GM23248 (cell line): ENCODE data around the gene CACNA2D1.

Source experiments
- EZH2 ChIP-seq: fragments of 200-600 bp; sonication (generic); IDR thresholded peaks from 2 replicates; pipeline ENCODE4 v1.6.1; 2018; ENCODE audit warnings: antibody characterized with exemption, mild to moderate bottlenecking; ENCODE audit not compliant: insufficient read depth, poor library complexity, severe bottlenecking
- EZH2phosphoT487 ChIP-seq: fragments of 200-600 bp; sonication (generic); IDR thresholded peaks from 2 replicates; pipeline ENCODE4 v1.6.1; 2018; ENCODE audit warnings: antibody characterized with exemption, moderate library complexity, mild to moderate bottlenecking, low read depth; ENCODE audit not compliant: insufficient read depth

DNA sequence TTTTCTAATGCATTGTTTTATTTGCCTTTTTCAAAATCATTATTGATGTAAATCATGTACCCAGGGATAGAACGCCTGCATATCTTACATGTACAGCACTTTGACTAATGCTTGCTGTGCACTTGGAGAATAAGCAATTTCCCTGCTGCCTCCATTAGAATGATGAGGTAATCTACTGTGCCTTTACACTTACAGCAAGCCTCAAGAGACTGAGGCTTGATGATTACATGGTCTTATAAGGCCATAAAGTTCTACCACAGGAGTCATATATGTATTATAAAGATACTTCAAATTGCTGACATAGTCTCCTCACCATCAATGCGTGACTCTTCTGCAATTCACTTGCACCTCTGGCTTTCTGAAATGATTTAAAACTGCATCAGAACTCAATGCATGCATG lies 345.2 kb downstream of the CACNA2D1 start:
- no peak for TF ChIP-seq EZH2phosphoT487
- no peak for TF ChIP-seq EZH2
